GM12891 (cell line): ENCODE results near the gene SLC22A5.

Source experiments
- POLR2A ChIP-seq: IDR thresholded peaks from 2 replicates; pipeline ENCODE4 v1.6.1; 2011; ENCODE audit warnings: low read depth, low read length, control low read depth
- TAF1 ChIP-seq: IDR thresholded peaks from 2 replicates; pipeline ENCODE4 v1.6.1; 2011; ENCODE audit warnings: low read depth, low read length, control low read depth

- peak; percentile 62; the same call in 1 of the 2 replicates for TF ChIP-seq TAF1
- peak; percentile 56 for TF ChIP-seq POLR2A
These were observed 55.8 kb downstream of the SLC22A5 start for GRCh38 chr5:132425009-132425937.
